ENCODE results near the gene C13orf42. TPM values are rescaled to one million over a fixed set of nuclear protein-coding genes. Genes with fewer than 3 reads are reported as not detected.

The C13orf42 gene
- polyA plus RNA-seq, 1 experiment: not detected

DNA sequence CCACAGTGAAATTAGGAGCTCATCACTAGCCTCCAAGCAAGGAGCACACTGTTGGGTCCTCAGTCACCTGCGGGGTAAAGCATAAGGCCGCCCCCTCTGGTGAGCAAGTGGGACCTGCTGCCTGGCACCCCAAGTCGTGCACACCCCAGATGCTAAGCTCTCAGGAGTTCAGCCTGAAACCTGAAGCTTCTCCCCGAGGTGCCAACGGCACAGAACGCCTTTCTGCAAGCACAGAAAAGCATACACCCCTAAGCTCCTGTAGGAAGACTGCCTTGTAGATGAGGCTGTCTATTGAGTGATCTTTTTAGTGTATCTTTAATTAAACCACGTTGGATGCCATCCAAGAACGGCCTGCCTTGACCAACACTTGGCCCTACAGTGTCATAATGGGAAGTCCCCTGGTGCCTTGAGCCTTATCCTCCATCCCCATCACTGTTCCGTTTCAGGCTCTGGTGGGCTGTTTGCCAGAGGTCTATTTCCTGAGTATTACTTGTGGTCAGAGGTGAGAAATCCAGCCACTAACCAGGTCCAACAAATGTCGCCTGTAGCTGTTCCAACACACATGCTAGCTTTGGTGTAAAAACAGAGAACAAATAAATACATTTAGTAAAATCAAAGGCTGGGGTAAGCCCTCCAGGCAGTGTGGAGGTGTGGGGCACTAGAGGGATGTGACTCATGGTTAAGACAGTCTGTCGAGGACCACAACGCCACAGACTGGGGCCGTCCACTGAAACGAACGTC is 44.8 kb downstream of the C13orf42 start:
- Histone ChIP-seq H3K36me3 (ENCODE audit: control insufficient read depth, insufficient read depth, low read length) (no peaks in the 10 kb centered on the region), H3K27me3 (ENCODE audit: control insufficient read depth, insufficient read depth, low read length) (peaks cover 8% of the 10 kb centered on the region), H3K4me3 (ENCODE audit: low read depth, low read length) (no peak overlapping the region)
- no peak for DNase-seq (ENCODE audit: low read depth)
- TF ChIP-seq, protein P1, sequence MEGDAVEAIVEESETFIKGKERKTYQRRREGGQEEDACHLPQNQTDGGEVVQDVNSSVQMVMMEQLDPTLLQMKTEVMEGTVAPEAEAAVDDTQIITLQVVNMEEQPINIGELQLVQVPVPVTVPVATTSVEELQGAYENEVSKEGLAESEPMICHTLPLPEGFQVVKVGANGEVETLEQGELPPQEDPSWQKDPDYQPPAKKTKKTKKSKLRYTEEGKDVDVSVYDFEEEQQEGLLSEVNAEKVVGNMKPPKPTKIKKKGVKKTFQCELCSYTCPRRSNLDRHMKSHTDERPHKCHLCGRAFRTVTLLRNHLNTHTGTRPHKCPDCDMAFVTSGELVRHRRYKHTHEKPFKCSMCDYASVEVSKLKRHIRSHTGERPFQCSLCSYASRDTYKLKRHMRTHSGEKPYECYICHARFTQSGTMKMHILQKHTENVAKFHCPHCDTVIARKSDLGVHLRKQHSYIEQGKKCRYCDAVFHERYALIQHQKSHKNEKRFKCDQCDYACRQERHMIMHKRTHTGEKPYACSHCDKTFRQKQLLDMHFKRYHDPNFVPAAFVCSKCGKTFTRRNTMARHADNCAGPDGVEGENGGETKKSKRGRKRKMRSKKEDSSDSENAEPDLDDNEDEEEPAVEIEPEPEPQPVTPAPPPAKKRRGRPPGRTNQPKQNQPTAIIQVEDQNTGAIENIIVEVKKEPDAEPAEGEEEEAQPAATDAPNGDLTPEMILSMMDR (IDR thresholded peaks at IDR 0.05; ENCODE audit: insufficient read depth, low read depth, low read length): no peak
- POLR2A ChIA-PET: no interaction called here
- CTCF ChIA-PET: interaction anchor here (0.9 to 1.2 kb wide), 3 partner anchors 12 to 981 kb away, joined by 3 to 5 read pairs (median 3); no protein-coding TSS in a partner anchor

DNA sequence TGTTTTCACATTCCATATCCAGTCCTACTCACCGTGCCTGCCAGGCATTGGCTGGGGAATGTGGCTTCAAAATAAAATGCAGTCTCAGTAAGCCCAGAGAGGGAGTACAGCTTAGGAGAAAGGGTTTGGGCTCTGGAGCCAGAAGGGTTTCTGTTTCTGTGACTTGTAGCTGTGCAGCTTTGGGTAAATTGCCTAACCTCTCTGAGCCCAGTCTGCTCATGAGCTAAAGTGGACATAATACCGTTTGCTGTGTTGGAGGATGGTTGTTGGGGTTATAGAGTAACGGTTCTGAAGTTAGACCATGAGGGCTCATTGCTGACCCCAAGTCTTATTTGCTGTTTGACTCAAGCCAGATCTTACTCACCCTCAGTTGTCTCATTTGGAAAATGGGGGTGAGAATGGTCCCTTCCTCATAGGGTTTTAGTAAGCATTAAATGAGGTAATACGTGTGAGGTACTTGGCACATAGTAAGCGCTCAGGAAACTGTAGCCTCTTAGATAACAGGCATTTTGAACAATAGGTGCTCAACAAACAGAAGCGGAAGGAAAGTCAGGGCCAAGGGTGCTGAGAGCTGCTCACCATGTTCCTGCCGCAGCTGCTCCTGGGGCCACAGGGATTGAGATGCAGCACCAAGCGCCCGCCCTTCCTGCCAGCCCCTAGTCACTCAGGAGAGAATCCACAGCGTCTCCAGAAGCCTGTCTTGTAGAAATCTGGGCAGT is 45.5 kb downstream of the C13orf42 start:
- ChIA-PET CTCF (no interaction called here), POLR2A (no interaction called here)
- H3K4me3 ChIP-seq (ENCODE audit: low read depth, low read length): no peak overlapping the region
- no peaks in the 10 kb centered on the region for H3K36me3 ChIP-seq (ENCODE audit: control insufficient read depth, insufficient read depth, low read length)
- TF ChIP-seq, protein P1 (IDR thresholded peaks at IDR 0.05; ENCODE audit: insufficient read depth, low read depth, low read length): no peak
- DNase-seq (ENCODE audit: low read depth): no peak
- peaks cover 8% of the 10 kb centered on the region for H3K27me3 ChIP-seq (ENCODE audit: control insufficient read depth, insufficient read depth, low read length)

DNA sequence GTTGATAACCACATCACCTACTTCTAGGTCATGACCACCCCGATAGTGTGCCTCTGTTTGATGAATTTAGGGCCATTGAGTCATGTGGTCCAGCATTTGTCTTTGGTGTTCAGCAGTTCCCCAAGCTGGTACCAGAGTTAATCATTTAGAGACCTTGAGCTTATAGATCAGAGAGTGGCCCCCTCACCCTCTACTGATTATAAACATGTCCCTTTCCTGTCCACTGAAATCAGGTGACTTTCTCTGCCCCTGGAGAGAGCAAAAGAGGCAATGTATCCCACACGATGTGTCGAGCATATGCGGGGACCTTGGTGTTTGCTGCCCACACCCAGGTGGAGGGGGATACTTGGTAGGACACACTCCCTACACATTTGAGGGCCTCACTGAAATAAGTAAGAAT is 46.3 kb downstream of the C13orf42 start:
- POLR2A ChIA-PET: no interaction called here
- CTCF ChIA-PET: no interaction called here
- peaks cover 11% of the 10 kb centered on the region for H3K27me3 ChIP-seq (ENCODE audit: control insufficient read depth, insufficient read depth, low read length)
- H3K36me3 ChIP-seq (ENCODE audit: control insufficient read depth, insufficient read depth, low read length): no peaks in the 10 kb centered on the region
- no peak overlapping the region for H3K4me3 ChIP-seq (ENCODE audit: low read depth, low read length)
- DNase-seq (ENCODE audit: low read depth): no peak
- TF ChIP-seq, protein P1 (IDR thresholded peaks at IDR 0.05; ENCODE audit: insufficient read depth, low read depth, low read length): no peak

DNA sequence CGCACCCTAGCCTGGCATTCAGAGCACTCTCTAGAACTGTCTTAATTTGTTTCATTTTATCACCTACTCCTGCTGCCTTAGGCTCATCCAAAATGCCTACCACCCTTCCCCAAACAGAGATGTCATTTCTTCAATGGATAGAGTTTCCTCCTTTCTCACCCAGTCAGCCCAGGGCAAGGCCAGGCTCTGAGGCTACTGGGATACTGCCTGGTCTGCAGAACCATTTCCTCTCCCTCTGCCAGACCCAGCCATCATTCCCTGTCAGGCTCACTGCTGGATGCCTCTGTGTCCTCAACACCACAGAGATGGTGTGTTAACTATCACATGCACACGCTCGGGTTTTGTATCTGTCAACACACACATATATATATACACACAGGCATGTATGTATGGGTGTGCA is 47.2 kb downstream of the C13orf42 start:
- POLR2A ChIA-PET: no interaction called here
- TF ChIP-seq, protein P1 (IDR thresholded peaks at IDR 0.05; ENCODE audit: insufficient read depth, low read depth, low read length): no peak
- H3K27me3 ChIP-seq (ENCODE audit: control insufficient read depth, insufficient read depth, low read length): peaks cover 11% of the 10 kb centered on the region
- H3K4me3 ChIP-seq (ENCODE audit: low read depth, low read length): no peak overlapping the region
- H3K36me3 ChIP-seq (ENCODE audit: control insufficient read depth, insufficient read depth, low read length): no peaks in the 10 kb centered on the region
- CTCF ChIA-PET: interaction anchor here (0.7 kb wide), 1 partner anchor 105 kb away, joined by 6 read pairs; no protein-coding TSS in a partner anchor
- no peak for DNase-seq (ENCODE audit: low read depth)

DNA sequence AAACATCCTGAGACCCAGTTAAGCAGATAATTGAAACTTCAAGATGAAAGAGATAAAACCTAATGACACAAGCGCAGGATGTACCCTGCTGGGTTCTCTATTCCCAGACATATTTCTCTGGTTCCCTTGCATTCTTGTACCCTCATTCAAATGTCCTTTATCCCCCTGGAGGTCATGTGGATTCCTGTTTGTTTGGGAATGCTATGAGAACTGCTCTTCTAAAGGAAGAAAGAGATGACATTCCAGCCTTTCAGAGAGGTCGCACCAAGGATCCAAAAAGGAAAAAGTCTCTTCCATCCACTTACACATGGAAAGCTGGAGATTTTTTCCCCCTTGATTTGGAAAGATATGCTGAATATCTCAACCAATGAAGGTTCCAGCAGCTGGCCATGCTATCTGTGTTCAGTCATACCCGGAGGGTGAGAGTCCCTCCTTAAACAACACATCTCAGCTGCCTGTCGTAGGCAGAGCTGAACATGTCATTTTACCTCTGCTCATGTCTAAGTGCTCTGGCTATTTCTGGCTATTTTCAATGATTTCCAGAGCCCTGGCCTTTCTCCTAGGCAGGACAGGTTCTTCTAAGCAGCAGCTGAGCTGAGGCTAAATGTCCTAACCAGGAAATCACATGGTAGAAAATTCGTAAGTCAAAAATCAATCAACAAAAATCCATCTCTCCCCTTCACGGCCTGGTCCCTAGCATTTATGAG is 52.5 kb downstream of the C13orf42 start:
- POLR2A ChIA-PET: no interaction called here
- Histone ChIP-seq H3K27me3 (ENCODE audit: control insufficient read depth, insufficient read depth, low read length) (peaks cover 8% of the 10 kb centered on the region), H3K4me3 (ENCODE audit: low read depth, low read length) (no peak overlapping the region), H3K36me3 (ENCODE audit: control insufficient read depth, insufficient read depth, low read length) (no peaks in the 10 kb centered on the region)
- TF ChIP-seq, protein P1 (IDR thresholded peaks at IDR 0.05; ENCODE audit: insufficient read depth, low read depth, low read length): no peak
- CTCF ChIA-PET: interaction anchor here (0.6 to 1.0 kb wide), 3 partner anchors 11 to 225 kb away, joined by 3 to 5 read pairs (median 3); no protein-coding TSS in a partner anchor
- DNase-seq (ENCODE audit: low read depth): no peak
